Measurements from ENCODE around the gene TLL2.
"Not testable (repeated sequence)": the region's sequence is repeated elsewhere in the genome, so short reads cannot be mapped to it uniquely, and the experiment has no call there.

The TLL2 gene

GRCh38 chr10:96513698-96514561 is at the start of gene TLL2:
Gene TLL2, minus strand, starts transcription at chr10:96513926. Its CDS starts 241 bp downstream, at chr10:96513685.
- DNase-seq (ENCODE audit: low spot score) = peak; percentile 88
- in situ Hi-C loops (cut with MboI; ENCODE audit: low pct_unique_long_range_greater_than_20kb, low sequenced_read_pairs, unreplicated experiment) = no loop called here
- TF ChIP-seq, protein P1, sequence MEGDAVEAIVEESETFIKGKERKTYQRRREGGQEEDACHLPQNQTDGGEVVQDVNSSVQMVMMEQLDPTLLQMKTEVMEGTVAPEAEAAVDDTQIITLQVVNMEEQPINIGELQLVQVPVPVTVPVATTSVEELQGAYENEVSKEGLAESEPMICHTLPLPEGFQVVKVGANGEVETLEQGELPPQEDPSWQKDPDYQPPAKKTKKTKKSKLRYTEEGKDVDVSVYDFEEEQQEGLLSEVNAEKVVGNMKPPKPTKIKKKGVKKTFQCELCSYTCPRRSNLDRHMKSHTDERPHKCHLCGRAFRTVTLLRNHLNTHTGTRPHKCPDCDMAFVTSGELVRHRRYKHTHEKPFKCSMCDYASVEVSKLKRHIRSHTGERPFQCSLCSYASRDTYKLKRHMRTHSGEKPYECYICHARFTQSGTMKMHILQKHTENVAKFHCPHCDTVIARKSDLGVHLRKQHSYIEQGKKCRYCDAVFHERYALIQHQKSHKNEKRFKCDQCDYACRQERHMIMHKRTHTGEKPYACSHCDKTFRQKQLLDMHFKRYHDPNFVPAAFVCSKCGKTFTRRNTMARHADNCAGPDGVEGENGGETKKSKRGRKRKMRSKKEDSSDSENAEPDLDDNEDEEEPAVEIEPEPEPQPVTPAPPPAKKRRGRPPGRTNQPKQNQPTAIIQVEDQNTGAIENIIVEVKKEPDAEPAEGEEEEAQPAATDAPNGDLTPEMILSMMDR (IDR thresholded peaks at IDR 0.05; ENCODE audit: extremely low read depth, insufficient read depth, missing control alignments) = peak; percentile 59

DNA sequence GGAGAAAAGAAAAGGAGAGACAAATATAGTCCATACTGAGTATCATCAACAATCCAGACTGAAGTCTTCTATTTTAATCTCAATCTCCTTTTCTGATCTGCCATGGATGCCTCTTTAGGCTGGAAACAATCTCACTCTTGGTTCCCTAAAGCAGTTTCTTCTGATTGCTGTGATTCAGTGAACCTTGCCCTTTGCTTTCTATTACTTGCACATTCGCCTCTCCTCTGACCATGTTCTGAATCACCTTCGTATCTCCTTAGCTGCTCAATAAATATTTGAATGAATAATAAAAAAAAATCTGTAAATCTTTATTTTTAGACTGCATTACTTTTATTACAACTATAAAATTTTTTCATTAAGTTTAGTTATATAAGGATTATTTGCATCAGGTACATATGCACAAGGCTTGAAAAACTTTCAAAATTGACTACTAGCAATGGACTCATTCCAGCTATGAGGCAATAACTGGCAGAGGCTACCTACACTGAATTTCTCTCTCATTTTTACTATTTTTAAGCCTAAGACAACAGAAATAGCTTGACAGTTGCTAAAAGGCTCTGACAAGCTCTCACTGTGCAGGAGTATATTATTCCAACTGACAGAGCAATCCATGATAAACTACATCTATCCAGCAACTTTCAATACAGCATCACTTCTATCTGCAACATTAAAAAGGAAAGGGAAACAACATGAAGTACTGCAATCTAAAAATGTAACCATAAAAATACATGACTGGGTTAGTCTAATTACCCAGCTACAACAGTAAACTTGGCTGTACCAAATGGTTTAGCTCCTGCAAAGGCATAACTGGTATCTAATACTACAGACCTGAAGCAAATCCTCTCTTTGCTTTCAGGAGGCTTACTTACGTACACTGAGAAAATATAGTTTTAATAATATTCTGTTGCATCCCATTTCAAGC is 47.5 kb upstream of the TLL2 start:
- DNase-seq (ENCODE audit: low spot score) = no peak

GRCh38 chr10:96560489-96560888 is 46.8 kb upstream of the TLL2 start:
- DNase-seq (ENCODE audit: low spot score) = no peak
- TF ChIP-seq, protein P1 (IDR thresholded peaks at IDR 0.05; ENCODE audit: extremely low read depth, insufficient read depth, missing control alignments) = no peak
- in situ Hi-C loops (cut with MboI; ENCODE audit: low pct_unique_long_range_greater_than_20kb, low sequenced_read_pairs, unreplicated experiment) = no loop called here

More for the DNA sequence above, 47.5 kb upstream of the TLL2 start:
- in situ Hi-C loops (cut with MboI; ENCODE audit: low pct_unique_long_range_greater_than_20kb, low sequenced_read_pairs, unreplicated experiment) = no loop called here
- TF ChIP-seq, protein P1 (IDR thresholded peaks at IDR 0.05; ENCODE audit: extremely low read depth, insufficient read depth, missing control alignments) = no peak

- in situ Hi-C loops (cut with MboI; ENCODE audit: low pct_unique_long_range_greater_than_20kb, low sequenced_read_pairs, unreplicated experiment) = no loop called here
- no peak for DNase-seq (ENCODE audit: low spot score)
- TF ChIP-seq, protein P1 (IDR thresholded peaks at IDR 0.05; ENCODE audit: extremely low read depth, insufficient read depth, missing control alignments) = peak; percentile 42
Observed at GRCh38 chr10:96556003-96556402, 42.3 kb upstream of the TLL2 start.

DNA sequence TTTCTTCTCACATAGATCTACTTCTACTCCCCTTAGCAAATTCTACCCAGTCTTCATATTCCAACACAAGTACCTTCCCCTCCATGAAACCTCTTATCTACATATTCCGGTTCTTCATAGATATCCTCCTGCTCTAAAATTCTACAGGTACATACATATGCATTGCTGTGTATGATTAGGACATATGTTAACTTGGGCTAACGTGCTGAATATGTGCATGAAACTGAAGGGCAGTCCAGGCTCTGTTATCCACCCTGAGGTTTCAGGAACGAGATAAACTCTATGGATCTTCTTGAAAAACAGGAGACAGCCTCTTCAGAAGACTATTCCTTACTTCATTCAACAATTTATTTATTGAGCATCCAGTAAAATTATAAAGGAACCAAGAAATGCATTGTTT is 41.6 kb upstream of the TLL2 start:
- TF ChIP-seq, protein P1 (IDR thresholded peaks at IDR 0.05; ENCODE audit: extremely low read depth, insufficient read depth, missing control alignments) = no peak

GRCh38 chr10:96548589-96548988 is 34.9 kb upstream of the TLL2 start:
- DNase-seq (ENCODE audit: low spot score) = no peak
- in situ Hi-C loops (cut with MboI; ENCODE audit: low pct_unique_long_range_greater_than_20kb, low sequenced_read_pairs, unreplicated experiment) = no loop called here
- TF ChIP-seq, protein P1 (IDR thresholded peaks at IDR 0.05; ENCODE audit: extremely low read depth, insufficient read depth, missing control alignments) = no peak

More for the DNA sequence above, 41.6 kb upstream of the TLL2 start:
- in situ Hi-C loops (cut with MboI; ENCODE audit: low pct_unique_long_range_greater_than_20kb, low sequenced_read_pairs, unreplicated experiment) = no loop called here
- DNase-seq (ENCODE audit: low spot score) = no peak

DNA sequence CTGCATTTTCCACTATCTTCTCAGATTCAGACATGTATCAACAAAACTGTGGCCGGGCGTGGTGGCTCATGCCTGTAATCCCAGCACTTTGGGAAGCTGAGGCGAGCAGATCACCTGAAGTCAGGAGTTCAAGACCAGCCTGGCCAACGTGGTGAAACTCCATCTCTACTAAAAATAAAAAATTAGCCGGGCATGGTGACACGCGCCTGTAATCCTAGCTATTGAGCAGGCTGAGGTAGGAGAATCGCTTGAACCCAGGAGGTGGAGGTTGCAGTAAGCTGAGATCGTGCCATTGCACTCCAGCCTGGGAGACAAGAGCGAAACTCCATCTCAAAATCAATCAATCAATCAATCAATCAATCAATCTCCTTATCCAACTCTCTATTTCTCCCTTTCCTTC is 31.8 kb upstream of the TLL2 start:
- in situ Hi-C loops (cut with MboI; ENCODE audit: low pct_unique_long_range_greater_than_20kb, low sequenced_read_pairs, unreplicated experiment); DNase-seq (ENCODE audit: low spot score): not testable (repeated sequence)
